Measurements from ENCODE around the gene TAPT1. TPM values are rescaled to one million over a fixed set of nuclear protein-coding genes. Genes with fewer than 3 reads are reported as not detected.
A peak's percentile ranks its signal among the peaks of the same experiment; 100 is the strongest.

Gene TAPT1
- polyA plus RNA-seq, 1 of the 3 experiments (the other 2 are of a cell fraction) = 6.2 TPM

DNA sequence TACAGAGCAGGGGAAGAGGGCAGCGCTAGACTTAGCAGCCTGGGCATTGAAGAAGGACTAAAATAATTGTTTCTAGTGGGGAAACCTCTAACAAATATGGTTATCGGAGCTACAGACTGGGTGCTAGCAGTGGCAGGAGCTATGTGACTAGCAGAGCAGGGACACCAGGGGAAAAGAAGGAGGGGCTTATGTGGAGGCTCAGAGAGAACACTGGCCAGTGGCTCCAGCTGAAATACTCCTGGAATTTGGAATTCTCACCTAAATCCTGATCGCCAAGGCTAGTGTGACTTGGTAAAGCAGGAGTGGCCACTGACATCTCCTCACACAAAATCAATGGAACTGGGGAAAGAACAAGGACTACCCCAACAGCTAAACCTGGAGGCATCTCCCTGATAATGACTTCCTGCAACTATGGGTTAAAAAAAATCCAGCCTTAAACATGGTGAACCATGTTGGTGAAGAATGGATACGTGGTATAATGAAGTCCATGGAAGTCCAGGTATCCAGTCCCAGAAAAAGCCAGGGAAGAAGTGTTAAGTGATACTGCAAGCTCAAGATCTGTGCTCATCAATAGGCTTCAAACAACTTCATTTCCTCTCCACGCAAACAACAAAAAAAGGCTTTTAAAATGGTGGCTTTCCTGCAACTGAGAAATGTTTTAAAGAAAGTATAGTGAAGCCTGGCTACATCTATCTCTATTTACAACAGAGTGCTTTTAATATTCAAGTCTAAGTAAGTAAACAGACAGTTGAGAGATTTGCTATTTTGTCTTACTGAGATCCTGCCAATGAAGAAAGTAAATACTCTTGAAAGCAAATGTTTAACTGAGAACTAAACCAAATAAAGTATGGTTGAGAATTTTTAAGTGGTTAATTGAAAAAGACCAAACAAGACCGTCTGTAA lies 1.8 kb downstream of the TAPT1 start:
- H3K27ac ChIP-seq (ENCODE audit: low read depth in 2 of 2, low read length in 1 of 2) = peak overlapping the region in 1 of 2 experiments; percentile 36; a peak in 1 of 4 replicates
- no peaks in the 10 kb centered on the region for H3K9me2 ChIP-seq
- ChIA-PET CTCF (interaction anchor here (0.7 to 1.4 kb wide), 5 partner anchors 14 to 268 kb away, joined by 3 read pairs; no protein-coding TSS in a partner anchor), POLR2A (no interaction called here)
- H2AFZ ChIP-seq (ENCODE audit: low read depth) = peak overlapping the region; percentile 81
- no peaks in the 10 kb centered on the region for H3K9me3 ChIP-seq
- H3K4me1 ChIP-seq (ENCODE audit: control insufficient read depth in 1 of 2, insufficient read depth in 2 of 2, low read depth in 1 of 2, low read length in 1 of 2) = peaks cover 12 to 15% of the 10 kb centered on the region in 2 experiments; a peak in 3 of 4 replicates
- H3K4me2 ChIP-seq = peak overlapping the region; percentile 88
- peaks cover 4 to 8% of the 10 kb centered on the region in 2 experiments for H3K36me3 ChIP-seq (replicated peaks in 1 of 2; ENCODE audit: control insufficient read depth in 1 of 2, insufficient read depth in 2 of 2, low read length in 1 of 2)
- H4K20me1 ChIP-seq (ENCODE audit: insufficient read depth) = no peaks in the 10 kb centered on the region
- DNase-seq = peak; percentile 24
- H3K4me3 ChIP-seq (ENCODE audit: low read depth in 2 of 2, low read length in 1 of 2) = peak overlapping the region; percentile 76 to 89; a peak in 3 of 4 replicates
- H3K27me3 ChIP-seq (ENCODE audit: insufficient read depth) = no peaks in the 10 kb centered on the region
- H3K79me2 ChIP-seq (ENCODE audit: insufficient read depth) = peaks cover 68% of the 10 kb centered on the region
- no peak for TF ChIP-seq SIN3A (IDR thresholded peaks at IDR 0.05; ENCODE audit: borderline replicate concordance, low read depth, low read length)
- no peak for TF ChIP-seq FOSL2 (IDR thresholded peaks at IDR 0.05; ENCODE audit: borderline replicate concordance, low read depth)
- no peak for TF ChIP-seq POLR2AphosphoS5 (IDR thresholded peaks at IDR 0.05; ENCODE audit: low read depth, low read length)
- TF ChIP-seq CHD2 (IDR thresholded peaks at IDR 0.05; ENCODE audit: low read length, partially characterized antibody) = no peak
- TF ChIP-seq IRF3 (IDR thresholded peaks at IDR 0.05; ENCODE audit: low read depth, low read length) = no peak
- no peak for TF ChIP-seq TEAD4 (IDR thresholded peaks at IDR 0.05; ENCODE audit: borderline replicate concordance, insufficient read depth)
- TF ChIP-seq FOXJ3 (CRISPR knock-in tag; IDR thresholded peaks at IDR 0.05) = no peak
- TF ChIP-seq ELF1 (IDR thresholded peaks at IDR 0.05) = no peak
- no peak for TF ChIP-seq USF2 (IDR thresholded peaks at IDR 0.05; ENCODE audit: borderline replicate concordance, low read depth, low read length)
- no peak for TF ChIP-seq GABPA (IDR thresholded peaks at IDR 0.05; ENCODE audit: low read depth)
- TF ChIP-seq, protein P1, sequence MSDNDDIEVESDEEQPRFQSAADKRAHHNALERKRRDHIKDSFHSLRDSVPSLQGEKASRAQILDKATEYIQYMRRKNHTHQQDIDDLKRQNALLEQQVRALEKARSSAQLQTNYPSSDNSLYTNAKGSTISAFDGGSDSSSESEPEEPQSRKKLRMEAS (IDR thresholded peaks at IDR 0.05; ENCODE audit: low read depth) = no peak
- H3F3A ChIP-seq (replicated peaks; ENCODE audit: insufficient read depth) = peaks cover 14% of the 10 kb centered on the region
- peak overlapping the region; percentile 68 for H3K9ac ChIP-seq
- 79% methylated on average over 6 of the region's 6 CpGs for WGBS (ENCODE audit: low lambda C conversion rate)

GRCh38 chr4:16222957-16223527 lies 3.2 kb downstream of the TAPT1 start:
- Histone ChIP-seq H2AFZ (ENCODE audit: low read depth) (no peak overlapping the region), H3K9ac (no peak overlapping the region), H3K9me2 (no peaks in the 10 kb centered on the region), H3K27ac (ENCODE audit: low read depth in 2 of 2, low read length in 1 of 2) (no peak overlapping the region), H3K9me3 (no peaks in the 10 kb centered on the region), H3K4me3 (ENCODE audit: low read depth in 2 of 2, low read length in 1 of 2) (no peak overlapping the region), H3K4me1 (ENCODE audit: control insufficient read depth in 1 of 2, insufficient read depth in 2 of 2, low read depth in 1 of 2, low read length in 1 of 2) (peaks cover 8 to 15% of the 10 kb centered on the region in 2 experiments; a peak in 3 of 4 replicates), H3F3A (replicated peaks; ENCODE audit: insufficient read depth) (peaks cover 8% of the 10 kb centered on the region), H3K79me2 (ENCODE audit: insufficient read depth) (peaks cover 74% of the 10 kb centered on the region), H3K27me3 (ENCODE audit: insufficient read depth) (no peaks in the 10 kb centered on the region), H4K20me1 (ENCODE audit: insufficient read depth) (no peaks in the 10 kb centered on the region), H3K4me2 (no peak overlapping the region), H3K36me3 (replicated peaks in 1 of 2; ENCODE audit: control insufficient read depth in 1 of 2, insufficient read depth in 2 of 2, low read length in 1 of 2) (peaks cover 0 to 4% of the 10 kb centered on the region in 2 experiments)
- no peak for DNase-seq
- ChIA-PET POLR2A (no interaction called here), CTCF (no interaction called here)
- TF ChIP-seq, protein P1 (IDR thresholded peaks at IDR 0.05; ENCODE audit: low read depth) = no peak
- no peak for TF ChIP-seq SMC3 (IDR thresholded peaks at IDR 0.05; ENCODE audit: low read depth, low read length)
- TF ChIP-seq, protein P2, sequence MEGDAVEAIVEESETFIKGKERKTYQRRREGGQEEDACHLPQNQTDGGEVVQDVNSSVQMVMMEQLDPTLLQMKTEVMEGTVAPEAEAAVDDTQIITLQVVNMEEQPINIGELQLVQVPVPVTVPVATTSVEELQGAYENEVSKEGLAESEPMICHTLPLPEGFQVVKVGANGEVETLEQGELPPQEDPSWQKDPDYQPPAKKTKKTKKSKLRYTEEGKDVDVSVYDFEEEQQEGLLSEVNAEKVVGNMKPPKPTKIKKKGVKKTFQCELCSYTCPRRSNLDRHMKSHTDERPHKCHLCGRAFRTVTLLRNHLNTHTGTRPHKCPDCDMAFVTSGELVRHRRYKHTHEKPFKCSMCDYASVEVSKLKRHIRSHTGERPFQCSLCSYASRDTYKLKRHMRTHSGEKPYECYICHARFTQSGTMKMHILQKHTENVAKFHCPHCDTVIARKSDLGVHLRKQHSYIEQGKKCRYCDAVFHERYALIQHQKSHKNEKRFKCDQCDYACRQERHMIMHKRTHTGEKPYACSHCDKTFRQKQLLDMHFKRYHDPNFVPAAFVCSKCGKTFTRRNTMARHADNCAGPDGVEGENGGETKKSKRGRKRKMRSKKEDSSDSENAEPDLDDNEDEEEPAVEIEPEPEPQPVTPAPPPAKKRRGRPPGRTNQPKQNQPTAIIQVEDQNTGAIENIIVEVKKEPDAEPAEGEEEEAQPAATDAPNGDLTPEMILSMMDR (IDR thresholded peaks at IDR 0.05) = no peak
- TF ChIP-seq ELF1 (IDR thresholded peaks at IDR 0.05) = no peak
- no peak for TF ChIP-seq JUND (IDR thresholded peaks at IDR 0.05)
- TF ChIP-seq MEF2A (IDR thresholded peaks at IDR 0.05; ENCODE audit: borderline replicate concordance, low read depth) = no peak
- no peak for TF ChIP-seq TAF1 (IDR thresholded peaks at IDR 0.05; ENCODE audit: borderline replicate concordance, low read depth, low read length)
- no peak for TF ChIP-seq GABPA (IDR thresholded peaks at IDR 0.05; ENCODE audit: low read depth)
- no peak for TF ChIP-seq NRF1 (IDR thresholded peaks at IDR 0.05; ENCODE audit: low read depth, low read length)
- TF ChIP-seq RXRA (IDR thresholded peaks at IDR 0.05; ENCODE audit: borderline replicate concordance, low read depth) = no peak
- TF ChIP-seq CHD2 (IDR thresholded peaks at IDR 0.05; ENCODE audit: low read length, partially characterized antibody) = no peak
- no peak for TF ChIP-seq NFIC (IDR thresholded peaks at IDR 0.05; ENCODE audit: borderline replicate concordance)
- no peak for TF ChIP-seq FOXJ3 (CRISPR knock-in tag; IDR thresholded peaks at IDR 0.05)
- TF ChIP-seq TCF12 (IDR thresholded peaks at IDR 0.05) = no peak
- TF ChIP-seq EZH2phosphoT487 (IDR thresholded peaks at IDR 0.05; ENCODE audit: borderline replicate concordance, low read depth) = no peak
